Memory B cell (primary cell): Measurements from ENCODE around the gene GCFC2.

Source experiments
- ATAC-seq: fragments of 150-1000 bp; cut with Tn5 transposase; 2 replicates; pipeline ENCODE4 v1.10.0; 2021; ENCODE audit warnings: low read depth, mild to moderate bottlenecking, moderate library complexity
- DNase-seq, 2 donors: peaks; one replicate each; pipeline ENCODE4 v3.0.0; 2022; ENCODE audit warnings: low spot score in 2 of 2
- H3K27ac Mint-ChIP-seq: one replicate; pipeline ENCODE4 v1.8.0; 2022; ENCODE audit warnings: mild to moderate bottlenecking, moderate library complexity, mixed read lengths
- H3K27me3 Mint-ChIP-seq: one replicate; pipeline ENCODE4 v1.8.0; 2022; ENCODE audit warnings: mixed read lengths
- H3K36me3 Mint-ChIP-seq: one replicate; pipeline ENCODE4 v1.8.0; 2022; ENCODE audit warnings: mild to moderate bottlenecking, mixed read lengths
- H3K4me1 Mint-ChIP-seq: one replicate; pipeline ENCODE4 v1.8.0; 2022; ENCODE audit warnings: mixed read lengths
- H3K4me3 Mint-ChIP-seq: one replicate; pipeline ENCODE4 v1.8.0; 2022; ENCODE audit warnings: mild to moderate bottlenecking, moderate library complexity, mixed read lengths
- H3K9me3 Mint-ChIP-seq: one replicate; pipeline ENCODE4 v1.8.0; 2022; ENCODE audit warnings: mixed read lengths

Gene GCFC2

DNA sequence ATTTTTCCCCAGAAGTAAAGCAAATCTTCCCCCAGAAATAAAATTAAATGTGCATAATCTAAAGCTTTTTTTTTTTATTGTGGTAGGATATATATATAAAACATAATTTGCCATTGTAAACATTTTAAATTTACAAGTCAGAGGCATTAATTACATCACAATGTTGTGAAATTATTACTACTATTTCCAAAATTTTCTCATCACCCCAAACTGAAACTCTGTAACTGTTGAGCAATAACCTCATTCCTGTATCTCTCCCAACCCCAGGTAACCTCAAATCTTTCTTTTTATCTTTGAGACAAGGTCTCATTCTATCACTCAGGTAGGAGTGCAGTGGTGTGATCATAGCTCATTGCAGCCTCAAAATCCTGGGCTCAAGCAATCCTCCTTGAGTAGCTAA, 52.9 kb downstream of the GCFC2 start:
- no peak for ATAC-seq
- peaks cover 17% of the 10 kb centered on the region for H3K9me3 Mint-ChIP-seq
- H3K4me1 Mint-ChIP-seq = peaks cover 7% of the 10 kb centered on the region
- no peak overlapping the region for H3K4me3 Mint-ChIP-seq
- peaks cover 57% of the 10 kb centered on the region for H3K36me3 Mint-ChIP-seq
- H3K27me3 Mint-ChIP-seq = no peaks in the 10 kb centered on the region
- no peak overlapping the region for H3K27ac Mint-ChIP-seq
- no peak for DNase-seq

DNA sequence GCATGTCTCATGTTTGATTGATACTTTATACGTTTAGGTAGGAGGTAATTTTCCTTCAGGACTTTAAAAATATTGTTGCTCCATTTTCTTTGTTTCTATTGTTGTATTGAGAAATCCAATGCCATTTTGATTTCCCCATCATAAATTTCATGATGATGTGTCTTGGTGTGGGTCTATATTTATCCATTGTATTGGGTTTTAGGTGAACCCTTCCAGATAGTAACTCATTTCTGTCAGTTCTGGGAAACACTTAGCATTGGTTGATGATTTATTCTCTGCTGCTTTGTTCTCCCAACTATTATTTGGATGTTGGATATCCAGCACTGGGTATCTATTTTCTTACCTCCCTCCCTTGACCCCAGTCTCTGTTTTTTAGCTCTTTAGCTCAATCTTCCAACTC, 54.2 kb downstream of the GCFC2 start:
- no peaks in the 10 kb centered on the region for H3K27me3 Mint-ChIP-seq
- no peak overlapping the region for H3K27ac Mint-ChIP-seq
- H3K4me3 Mint-ChIP-seq = no peak overlapping the region
- peaks cover 7% of the 10 kb centered on the region for H3K4me1 Mint-ChIP-seq
- DNase-seq = no peak
- no peak for ATAC-seq
- H3K9me3 Mint-ChIP-seq = peaks cover 17% of the 10 kb centered on the region
- peaks cover 58% of the 10 kb centered on the region for H3K36me3 Mint-ChIP-seq

DNA sequence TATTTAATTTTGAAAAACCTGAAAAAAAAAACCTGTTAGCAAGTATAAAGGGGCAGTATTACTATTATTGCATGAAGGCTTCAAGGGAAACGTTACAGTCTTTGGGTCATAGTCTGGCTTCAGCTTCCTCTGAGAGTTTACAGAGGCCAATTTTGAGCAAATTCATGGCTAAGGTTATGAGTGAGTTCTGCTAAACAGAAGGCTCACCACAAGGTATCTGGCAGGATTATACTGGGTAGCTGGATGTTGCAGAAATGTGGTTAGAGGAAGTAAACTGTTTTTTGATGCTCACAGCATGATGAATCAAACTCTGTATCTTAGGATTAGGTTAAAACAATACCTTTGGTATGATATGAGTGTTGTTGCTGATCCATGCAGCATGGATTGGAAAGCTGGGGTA, 54.9 kb downstream of the GCFC2 start:
- Mint-ChIP-seq H3K27ac (no peak overlapping the region), H3K36me3 (peaks cover 55% of the 10 kb centered on the region), H3K4me1 (peaks cover 7% of the 10 kb centered on the region), H3K27me3 (no peaks in the 10 kb centered on the region), H3K4me3 (no peak overlapping the region), H3K9me3 (peaks cover 17% of the 10 kb centered on the region)
- ATAC-seq (no peak), DNase-seq (no peak)

DNA sequence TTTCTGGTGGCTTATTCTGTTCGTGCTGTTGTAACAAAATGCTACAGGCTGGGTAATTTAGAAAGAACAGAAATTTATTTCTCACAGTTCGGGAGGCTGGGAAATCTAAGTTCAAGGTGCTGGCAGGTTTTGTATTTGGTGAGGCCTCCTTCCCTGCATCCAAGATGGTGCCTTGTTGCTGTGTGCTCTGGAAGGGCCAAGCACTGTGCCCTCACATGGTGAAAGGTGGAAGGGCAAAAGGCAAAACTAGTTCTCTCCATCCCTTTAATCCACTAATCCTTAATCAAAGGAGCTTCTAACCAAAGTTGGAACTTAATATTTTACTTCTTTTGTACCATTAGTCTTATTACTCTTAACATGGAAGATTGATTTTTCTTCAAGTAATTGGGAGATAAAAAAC, 56.7 kb downstream of the GCFC2 start:
- no peak for DNase-seq
- no peaks in the 10 kb centered on the region for H3K27me3 Mint-ChIP-seq
- H3K36me3 Mint-ChIP-seq = peaks cover 42% of the 10 kb centered on the region
- H3K4me1 Mint-ChIP-seq = peaks cover 8% of the 10 kb centered on the region
- no peak overlapping the region for H3K4me3 Mint-ChIP-seq
- peak overlapping the region; percentile 12 for H3K27ac Mint-ChIP-seq
- ATAC-seq = no peak
- H3K9me3 Mint-ChIP-seq = peaks cover 7% of the 10 kb centered on the region

DNA sequence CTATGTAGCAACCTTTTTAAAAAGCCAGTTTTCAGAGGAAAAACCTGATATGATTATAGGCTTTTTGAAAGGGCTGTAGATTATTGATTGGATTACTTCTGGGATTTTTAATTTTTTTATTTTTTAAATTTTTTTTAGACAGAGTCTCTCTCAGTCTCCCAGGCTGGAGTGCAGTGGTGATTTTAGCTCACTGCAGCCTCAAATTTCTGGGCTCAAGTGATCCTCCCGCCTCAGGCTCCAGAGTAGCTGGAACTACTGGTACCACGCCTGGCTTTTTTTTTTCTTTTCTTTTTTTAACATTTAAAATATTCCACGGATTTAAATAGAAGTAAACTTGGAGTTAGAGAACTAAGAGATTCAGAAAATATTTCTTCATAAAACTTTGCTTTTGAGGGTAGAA, 62.9 kb downstream of the GCFC2 start:
- Mint-ChIP-seq H3K27ac (peak overlapping the region; percentile 90), H3K36me3 (peaks cover 9% of the 10 kb centered on the region), H3K4me3 (peak overlapping the region; percentile 96), H3K9me3 (no peaks in the 10 kb centered on the region), H3K27me3 (no peaks in the 10 kb centered on the region), H3K4me1 (peaks cover 8% of the 10 kb centered on the region)
- no peak for ATAC-seq
- no peak for DNase-seq

DNA sequence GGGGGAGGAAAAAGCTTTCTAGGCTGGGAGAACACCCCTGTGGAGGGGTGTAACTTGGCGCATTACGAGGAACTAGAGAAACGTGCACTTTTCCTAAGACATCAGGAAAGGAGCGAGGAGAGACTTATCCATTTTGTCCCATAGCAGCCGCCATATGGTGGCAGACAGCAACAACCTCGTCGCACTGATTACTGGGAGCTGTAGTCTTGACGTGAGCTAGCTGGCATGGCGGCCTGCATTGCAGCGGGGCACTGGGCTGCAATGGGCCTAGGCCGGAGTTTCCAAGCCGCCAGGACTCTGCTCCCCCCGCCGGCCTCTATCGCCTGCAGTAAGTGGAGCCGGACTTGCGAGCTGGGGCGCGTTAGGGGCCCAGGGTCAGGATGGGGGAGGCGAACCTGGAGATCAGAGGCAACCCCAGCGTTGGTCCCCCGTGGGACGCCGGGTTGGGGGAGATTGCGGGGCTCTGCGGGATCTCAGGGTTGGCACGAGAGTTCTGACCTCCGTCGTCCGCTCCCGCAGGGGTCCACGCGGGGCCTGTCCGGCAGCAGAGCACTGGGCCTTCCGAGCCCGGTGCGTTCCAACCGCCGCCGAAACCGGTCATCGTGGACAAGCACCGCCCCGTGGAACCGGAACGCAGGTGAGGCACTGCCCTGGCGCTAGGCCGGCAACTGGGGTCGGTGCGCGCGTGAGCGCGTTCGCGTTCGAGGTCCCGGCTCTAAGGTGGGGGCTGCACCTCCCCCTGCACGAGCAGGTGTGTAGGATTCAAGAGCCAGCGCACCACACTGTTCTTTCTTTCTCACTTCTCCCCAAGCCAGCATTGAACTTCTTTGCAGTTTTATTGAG, 63.9 kb downstream of the GCFC2 start, which contains the start of gene MRPL19:
TSS of gene MRPL19 (plus strand) at position 201 of the 843 bp plus-strand sequence. CDS start at position 226, 25 bp downstream.
- H3K4me1 Mint-ChIP-seq = peaks cover 8% of the 10 kb centered on the region
- ATAC-seq (peak; percentile 93), DNase-seq (peak; percentile 61)
- H3K4me3 Mint-ChIP-seq = peak within 1 kb of the TSS; percentile 96
- H3K36me3 Mint-ChIP-seq = peaks cover 4% of the 10 kb centered on the region
- peak within 1 kb of the TSS; percentile 90 for H3K27ac Mint-ChIP-seq
- H3K27me3 Mint-ChIP-seq = no peaks in the 10 kb centered on the region
- no peaks in the 10 kb centered on the region for H3K9me3 Mint-ChIP-seq

DNA sequence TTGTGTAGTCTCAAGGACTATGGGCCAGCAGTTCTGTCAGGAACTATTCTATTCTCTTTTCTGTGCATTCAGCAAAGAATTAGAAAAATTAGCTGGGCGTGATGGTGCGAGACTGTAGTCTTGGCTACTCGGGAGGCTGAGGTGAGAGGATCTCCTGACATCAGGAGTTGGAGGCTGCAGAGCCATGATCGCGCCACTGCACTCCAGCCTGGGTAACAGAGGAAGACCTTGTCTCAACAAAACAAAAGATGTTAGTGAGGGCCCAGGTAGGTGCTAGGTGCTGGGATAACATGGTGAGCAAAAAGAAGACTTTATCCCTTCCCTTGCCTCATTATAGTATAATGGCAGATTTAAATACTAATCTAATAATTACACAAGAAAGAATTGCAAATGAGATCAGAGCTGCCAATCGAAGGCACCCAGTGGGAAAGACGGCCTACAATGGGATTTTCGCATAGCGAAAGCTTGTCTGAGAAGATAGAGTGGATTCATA, 64.6 kb downstream of the GCFC2 start:
- Mint-ChIP-seq H3K27ac (peak overlapping the region; percentile 90), H3K4me1 (peaks cover 8% of the 10 kb centered on the region)
- ATAC-seq = peak; percentile 4

DNA sequence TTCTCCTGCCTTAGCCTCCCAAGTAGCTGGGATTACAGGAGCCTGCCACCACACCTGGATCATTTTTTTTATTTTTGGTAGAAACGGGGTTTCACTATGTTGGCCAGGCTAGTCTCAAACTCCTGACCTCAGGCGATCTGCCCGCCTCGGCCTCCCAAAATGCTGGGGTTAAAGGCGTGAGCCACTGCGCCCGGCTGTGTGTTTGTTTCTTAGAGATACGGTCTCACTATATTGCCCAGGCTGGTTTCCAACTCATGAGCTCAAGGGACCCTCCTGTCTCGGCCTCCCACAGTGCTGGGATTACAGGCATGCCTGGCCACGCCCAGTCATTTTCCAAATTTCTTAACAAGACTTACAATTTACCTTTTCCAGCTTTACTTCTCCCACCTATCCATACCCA, 65.1 kb downstream of the GCFC2 start:
- Mint-ChIP-seq H3K36me3 (peaks cover 3% of the 10 kb centered on the region), H3K4me3 (no peak overlapping the region), H3K4me1 (peaks cover 7% of the 10 kb centered on the region), H3K27ac (no peak overlapping the region), H3K9me3 (no peaks in the 10 kb centered on the region), H3K27me3 (no peaks in the 10 kb centered on the region)
- DNase-seq = no peak
- ATAC-seq = no peak

More for the DNA sequence above, 64.6 kb downstream of the GCFC2 start:
- peak overlapping the region; percentile 96 for H3K4me3 Mint-ChIP-seq
- no peaks in the 10 kb centered on the region for H3K9me3 Mint-ChIP-seq
- no peaks in the 10 kb centered on the region for H3K27me3 Mint-ChIP-seq
- no peak for DNase-seq
- H3K36me3 Mint-ChIP-seq = peaks cover 4% of the 10 kb centered on the region

DNA sequence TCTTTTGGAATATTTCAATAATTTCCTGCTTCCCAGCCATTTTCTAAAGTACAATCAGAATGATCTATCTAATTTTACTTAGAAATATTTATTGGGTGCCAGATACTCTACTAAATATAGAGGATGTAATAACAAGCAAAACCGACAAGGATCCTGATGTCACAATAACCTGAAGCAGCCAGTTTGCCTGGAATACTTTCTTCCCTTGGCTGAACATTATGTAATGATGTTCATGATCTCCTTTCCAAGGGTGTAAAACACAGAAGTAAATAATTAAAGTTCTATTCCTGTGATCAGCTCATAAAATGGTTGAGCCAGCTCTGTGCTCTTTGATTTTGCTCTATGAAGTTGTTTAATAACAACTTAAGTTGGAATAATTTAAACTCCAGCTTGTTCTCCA, 66.7 kb downstream of the GCFC2 start:
- H3K27ac Mint-ChIP-seq = no peak overlapping the region
- H3K4me3 Mint-ChIP-seq = no peak overlapping the region
- DNase-seq = no peak
- ATAC-seq = no peak
- H3K36me3 Mint-ChIP-seq = no peaks in the 10 kb centered on the region
- H3K27me3 Mint-ChIP-seq = peaks cover 1% of the 10 kb centered on the region
- H3K9me3 Mint-ChIP-seq = no peaks in the 10 kb centered on the region
- peaks cover 4% of the 10 kb centered on the region for H3K4me1 Mint-ChIP-seq

DNA sequence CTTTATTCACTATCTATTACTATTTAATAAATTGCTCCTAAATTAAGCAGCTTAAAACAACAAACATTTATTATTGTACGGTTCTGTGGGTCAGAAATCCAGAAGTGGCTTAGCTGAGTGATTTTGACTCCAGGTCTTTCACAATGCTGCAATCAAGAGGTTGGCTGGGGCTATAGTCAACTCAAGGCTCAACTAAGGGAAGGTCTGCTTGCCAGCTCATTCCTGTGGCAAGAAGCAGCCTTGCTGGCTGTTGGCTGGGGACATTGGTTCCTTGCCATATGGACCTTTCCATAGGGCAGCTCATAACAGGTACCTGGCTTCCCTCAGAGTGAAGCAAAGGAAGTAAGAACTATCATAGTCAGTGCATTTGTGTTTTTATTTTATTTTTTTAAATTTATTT, 69.1 kb downstream of the GCFC2 start:
- DNase-seq (no peak), ATAC-seq (no peak)
- H3K36me3 Mint-ChIP-seq = no peaks in the 10 kb centered on the region
- no peak overlapping the region for H3K27ac Mint-ChIP-seq
- H3K9me3 Mint-ChIP-seq = no peaks in the 10 kb centered on the region
- H3K4me3 Mint-ChIP-seq = no peak overlapping the region
- H3K27me3 Mint-ChIP-seq = peaks cover 9% of the 10 kb centered on the region
- H3K4me1 Mint-ChIP-seq = no peaks in the 10 kb centered on the region

DNA sequence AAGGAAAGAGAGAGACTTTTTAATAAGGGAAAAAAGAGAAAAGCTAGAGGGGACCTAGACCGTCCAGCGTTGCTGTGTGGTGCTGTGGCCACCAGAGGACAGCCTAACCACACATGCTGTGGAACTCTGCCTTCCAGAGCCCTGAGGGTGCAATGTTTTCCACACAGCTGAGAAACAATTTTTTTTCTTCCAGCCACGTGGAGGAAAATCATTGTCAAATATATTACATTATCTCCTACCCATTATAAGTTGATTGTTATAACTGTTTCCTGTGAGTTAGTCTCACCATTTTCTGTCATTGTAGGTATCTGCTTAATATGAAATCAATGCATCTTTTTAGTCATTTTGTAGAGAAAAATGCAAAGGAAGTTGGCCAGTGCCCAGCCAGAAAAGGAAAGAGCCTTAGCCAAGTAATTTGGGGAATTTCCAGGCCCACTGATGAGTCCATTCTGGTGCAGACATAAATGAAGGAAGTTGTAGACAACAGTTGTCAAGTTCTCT, 70.0 kb downstream of the GCFC2 start:
- Mint-ChIP-seq H3K27me3 (peaks cover 11% of the 10 kb centered on the region), H3K36me3 (no peaks in the 10 kb centered on the region)

DNA sequence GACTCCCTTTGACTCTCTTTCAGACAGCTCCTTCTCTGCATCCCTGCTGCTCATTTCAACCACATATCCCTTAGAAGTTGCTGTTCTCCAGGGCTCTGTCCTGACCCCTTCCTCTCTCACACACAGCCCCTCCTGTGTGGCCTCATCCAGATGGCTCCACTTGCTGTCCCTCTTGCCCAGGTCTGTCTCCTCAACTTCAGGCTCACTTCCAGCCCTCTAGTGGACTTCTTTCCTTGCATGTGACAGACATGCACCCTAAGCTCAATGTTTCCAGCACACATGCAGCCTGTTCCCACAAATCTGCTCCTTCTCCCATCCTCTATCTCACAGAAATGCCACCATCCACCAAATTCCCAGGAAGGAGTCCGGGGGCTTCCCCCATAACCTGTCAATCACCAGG, 73.1 kb downstream of the GCFC2 start:
- Mint-ChIP-seq H3K27me3 (peaks cover 13% of the 10 kb centered on the region), H3K4me3 (no peak overlapping the region), H3K9me3 (no peaks in the 10 kb centered on the region), H3K27ac (no peak overlapping the region), H3K36me3 (no peaks in the 10 kb centered on the region), H3K4me1 (no peaks in the 10 kb centered on the region)
- ATAC-seq (no peak), DNase-seq (no peak)

More for the DNA sequence above, 70.0 kb downstream of the GCFC2 start:
- Mint-ChIP-seq H3K27ac (no peak overlapping the region), H3K9me3 (no peaks in the 10 kb centered on the region), H3K4me3 (no peak overlapping the region), H3K4me1 (no peaks in the 10 kb centered on the region)
- ATAC-seq (peak; percentile 90), DNase-seq (peak in 1 of 2 donors; percentile 15)

DNA sequence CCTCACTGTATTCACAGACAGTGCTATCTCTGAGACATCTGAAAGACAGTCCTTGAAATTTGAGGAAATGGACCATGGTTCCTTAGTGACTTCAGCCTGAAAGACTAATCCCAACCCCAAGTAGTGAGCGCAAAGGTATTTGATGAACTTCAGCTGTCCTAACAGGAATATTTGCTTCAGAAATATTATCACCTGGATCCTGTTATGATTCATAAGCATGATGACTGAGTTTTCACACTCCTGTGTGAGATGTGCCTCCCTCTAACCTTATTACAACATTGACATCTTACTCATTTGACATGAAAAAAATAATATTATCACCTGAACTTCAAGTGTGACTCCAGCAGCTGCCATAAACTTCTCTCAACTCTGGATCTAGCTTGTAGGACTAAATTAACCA, 75.8 kb downstream of the GCFC2 start:
- peaks cover 21% of the 10 kb centered on the region for H3K27me3 Mint-ChIP-seq
- no peaks in the 10 kb centered on the region for H3K9me3 Mint-ChIP-seq
- H3K36me3 Mint-ChIP-seq = no peaks in the 10 kb centered on the region
- DNase-seq (no peak), ATAC-seq (no peak)
- no peaks in the 10 kb centered on the region for H3K4me1 Mint-ChIP-seq
- no peak overlapping the region for H3K4me3 Mint-ChIP-seq
- H3K27ac Mint-ChIP-seq = no peak overlapping the region

DNA sequence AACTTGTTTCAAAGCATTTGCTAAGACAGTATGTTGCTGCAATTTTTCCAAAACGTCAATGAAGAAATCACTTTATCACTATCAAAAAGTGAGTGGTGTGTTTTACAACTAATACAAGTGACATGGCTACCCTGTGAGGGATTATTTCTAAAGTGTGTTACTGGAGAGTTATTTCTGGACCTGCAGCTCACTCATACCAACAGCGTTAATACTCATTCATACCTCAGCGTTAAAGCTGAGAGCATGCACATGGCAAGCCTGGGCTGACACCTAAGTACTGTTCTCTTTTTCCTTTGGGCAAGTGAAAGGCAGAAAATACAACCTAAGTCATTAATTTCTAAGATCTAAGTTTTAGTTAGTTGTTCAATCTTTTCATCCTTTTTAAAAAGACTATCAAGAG, 77.1 kb downstream of the GCFC2 start:
- Mint-ChIP-seq H3K27ac (no peak overlapping the region), H3K27me3 (peaks cover 19% of the 10 kb centered on the region), H3K9me3 (no peaks in the 10 kb centered on the region), H3K4me3 (no peak overlapping the region), H3K36me3 (no peaks in the 10 kb centered on the region), H3K4me1 (no peaks in the 10 kb centered on the region)
- ATAC-seq (no peak), DNase-seq (no peak)
